ENCODE data around the gene CMIP.

GRCh38 chr16:81554979-81555378 lies 110.4 kb downstream of the CMIP start:
- TF ChIP-seq CTCF (IDR thresholded peaks at IDR 0.05): no peak
- TF ChIP-seq POLR2AphosphoS5 (IDR thresholded peaks at IDR 0.05): no peak

Measured in esophagus muscularis mucosa (tissue), 3 donors.